ENCODE results near the gene UBE2L5.
A peak's percentile ranks its signal among the peaks of the same experiment; 100 is the strongest.

UBE2L5 gene

GRCh38 chr13:30415430-30416030 is 6.8 kb upstream of the UBE2L5 start:
- H3K4me3 Mint-ChIP-seq, result no peak overlapping the region
- H3K36me3 Mint-ChIP-seq (ENCODE audit: low read depth), result no peaks in the 10 kb centered on the region
- H3K9me3 Mint-ChIP-seq, result no peaks in the 10 kb centered on the region
- TF ChIP-seq CTCF (IDR thresholded peaks at IDR 0.05), result no peak
- peaks cover 38% of the 10 kb centered on the region for H3K4me1 Mint-ChIP-seq
- no peak for DNase-seq
- H3K27ac Mint-ChIP-seq, result no peak overlapping the region
- peaks cover 19% of the 10 kb centered on the region for H3K27me3 Mint-ChIP-seq (ENCODE audit: low read depth, poor library complexity)

- Mint-ChIP-seq H3K27me3 (ENCODE audit: low read depth, poor library complexity) (peaks cover 26% of the 10 kb centered on the region), H3K36me3 (ENCODE audit: low read depth) (no peaks in the 10 kb centered on the region), H3K4me3 (no peak overlapping the region), H3K27ac (no peak overlapping the region), H3K9me3 (no peaks in the 10 kb centered on the region), H3K4me1 (peaks cover 43% of the 10 kb centered on the region)
- DNase-seq, result no peak
- TF ChIP-seq CTCF (IDR thresholded peaks at IDR 0.05), result no peak
Measured at GRCh38 chr13:30416471-30416870, 5.8 kb upstream of the UBE2L5 start.

GRCh38 chr13:30418075-30418716 is 4.1 kb upstream of the UBE2L5 start:
- Mint-ChIP-seq H3K9me3 (no peaks in the 10 kb centered on the region), H3K36me3 (ENCODE audit: low read depth) (no peaks in the 10 kb centered on the region), H3K4me3 (no peak overlapping the region), H3K27me3 (ENCODE audit: low read depth, poor library complexity) (peaks cover 33% of the 10 kb centered on the region), H3K27ac (no peak overlapping the region), H3K4me1 (peaks cover 45% of the 10 kb centered on the region)
- DNase-seq, result no peak
- TF ChIP-seq CTCF (IDR thresholded peaks at IDR 0.05), result no peak

GRCh38 chr13:30418717-30419459 is 3.4 kb upstream of the UBE2L5 start:
- H3K9me3 Mint-ChIP-seq, result no peaks in the 10 kb centered on the region
- peak overlapping the region; percentile 45 for H3K27ac Mint-ChIP-seq
- peaks cover 40% of the 10 kb centered on the region for H3K27me3 Mint-ChIP-seq (ENCODE audit: low read depth, poor library complexity)
- H3K36me3 Mint-ChIP-seq (ENCODE audit: low read depth), result no peaks in the 10 kb centered on the region
- no peak for DNase-seq
- no peak overlapping the region for H3K4me3 Mint-ChIP-seq
- peaks cover 45% of the 10 kb centered on the region for H3K4me1 Mint-ChIP-seq
- no peak for TF ChIP-seq CTCF (IDR thresholded peaks at IDR 0.05)

- peak; percentile 77 for DNase-seq
- H3K9me3 Mint-ChIP-seq, result no peaks in the 10 kb centered on the region
- no peak for TF ChIP-seq CTCF (IDR thresholded peaks at IDR 0.05)
- H3K27ac Mint-ChIP-seq, result peak overlapping the region; percentile 61
- no peaks in the 10 kb centered on the region for H3K36me3 Mint-ChIP-seq (ENCODE audit: low read depth)
- H3K27me3 Mint-ChIP-seq (ENCODE audit: low read depth, poor library complexity), result peaks cover 53% of the 10 kb centered on the region
- H3K4me3 Mint-ChIP-seq, result peak overlapping the region; percentile 86
- peaks cover 32% of the 10 kb centered on the region for H3K4me1 Mint-ChIP-seq
Measured at GRCh38 chr13:30421093-30422053, 920 bp upstream of the UBE2L5 start.

Data from nephron progenitor cell (in vitro differentiated cells).